ENCODE measurements around the gene TPSB2.
"Not testable (repeated sequence)": the region's sequence is repeated elsewhere in the genome, so short reads cannot be mapped to it uniquely, and the experiment has no call there.

TPSB2 gene

DNA sequence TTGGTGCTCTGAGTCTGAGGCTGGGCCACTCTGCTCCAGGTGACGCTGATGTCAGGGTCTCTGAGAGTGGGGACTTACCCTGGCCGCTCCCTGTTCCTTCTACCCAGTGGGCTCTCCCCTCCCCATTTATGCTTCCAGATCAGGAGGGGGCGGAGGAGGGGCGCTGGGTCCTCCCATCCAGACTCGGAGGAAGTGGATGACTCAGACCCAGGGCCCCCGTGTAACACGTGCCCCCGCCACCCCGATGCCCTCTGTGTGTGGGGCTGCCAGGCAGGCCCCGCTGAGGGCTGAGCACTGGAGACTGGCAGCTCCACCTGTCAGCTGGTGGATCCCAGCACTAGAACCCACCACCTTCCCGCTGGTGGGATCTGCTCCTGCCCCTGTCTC, at the start of gene TPSB2:
TSS of gene TPSB2 (minus strand) at position 101 of the 387 bp plus-strand sequence. CDS start 233 bp downstream, outside the sequence.
- H3K4me3 Mint-ChIP-seq, H3K27ac Mint-ChIP-seq, H3K9me3 Mint-ChIP-seq, H3K27me3 Mint-ChIP-seq, H3K4me1 Mint-ChIP-seq, CTCF ChIA-PET, H3K36me3 Mint-ChIP-seq, DNase-seq: not testable (repeated sequence)

DNA sequence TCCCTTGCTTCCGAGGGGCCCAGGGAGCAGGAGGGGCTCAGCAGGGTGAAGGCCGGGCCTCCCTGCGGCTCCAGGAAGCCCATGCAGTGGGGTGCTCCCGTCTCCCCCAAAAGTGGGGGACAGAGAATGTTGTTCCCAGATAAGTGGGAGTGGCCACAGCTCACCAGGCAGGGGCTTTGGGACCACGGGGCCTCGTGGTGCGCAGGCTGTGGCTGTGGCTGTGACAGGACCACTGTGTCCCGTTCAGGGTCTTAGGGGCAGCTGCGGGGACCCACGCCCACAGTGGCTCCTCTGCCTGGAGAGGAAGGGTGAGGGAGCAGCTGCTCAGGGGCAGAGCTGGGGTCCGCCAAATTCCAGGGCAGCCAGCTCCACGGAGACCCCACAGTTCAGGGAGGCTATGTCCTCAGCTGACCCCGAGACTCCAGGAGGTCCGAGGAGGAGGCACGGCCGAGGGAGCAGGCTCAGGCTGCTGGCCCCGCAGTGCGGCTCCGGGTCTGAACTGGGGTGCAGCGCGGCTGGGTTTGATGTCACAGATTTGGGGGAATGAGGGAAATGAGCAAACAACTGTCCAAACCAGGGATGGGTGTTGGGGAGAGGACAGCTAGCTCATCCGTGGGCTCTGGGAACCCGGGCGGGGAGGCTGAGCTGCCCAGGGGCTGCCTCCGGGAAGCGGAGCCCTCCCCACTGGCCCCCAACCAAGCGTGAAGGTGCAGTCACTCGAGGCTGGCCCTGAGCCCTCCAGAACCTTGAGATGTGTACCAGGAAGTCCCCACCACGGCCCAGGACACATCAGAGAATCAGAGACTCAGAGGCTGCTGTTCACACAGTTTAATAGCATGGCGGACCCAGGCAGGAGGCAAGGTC, 49.3 kb upstream of the TPSB2 start:
- H3K36me3 Mint-ChIP-seq, result no peaks in the 10 kb centered on the region
- no peak for DNase-seq
- H3K27me3 Mint-ChIP-seq, result peaks cover 43% of the 10 kb centered on the region
- CTCF ChIA-PET, result interaction anchor here (0.6 to 1.5 kb wide), 2 partner anchors 22 to 415 kb away, joined by 3 read pairs; no protein-coding TSS in a partner anchor
- no peaks in the 10 kb centered on the region for H3K9me3 Mint-ChIP-seq
- no peak overlapping the region for H3K4me3 Mint-ChIP-seq
- H3K4me1 Mint-ChIP-seq, result no peaks in the 10 kb centered on the region
- H3K27ac Mint-ChIP-seq, result no peak overlapping the region

DNA sequence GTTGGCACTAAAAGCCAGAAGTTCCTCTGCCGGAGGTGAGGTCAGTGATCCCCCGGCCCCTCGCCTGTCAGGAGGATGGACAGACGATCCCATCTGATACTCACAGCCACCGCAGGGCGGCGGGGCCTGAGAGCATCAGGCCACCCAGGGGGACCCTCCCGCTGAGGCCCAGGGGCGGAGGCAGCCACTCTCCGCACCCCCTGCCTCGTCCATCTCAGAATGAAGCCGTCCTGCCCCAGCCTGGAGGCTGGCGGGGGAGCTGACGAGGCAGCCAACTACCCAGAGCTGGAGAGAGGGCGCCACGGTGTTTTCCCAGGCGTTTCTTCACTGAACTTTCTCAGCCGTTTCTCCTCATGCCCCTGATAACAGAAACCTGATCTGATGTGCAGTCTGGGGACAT, 48.5 kb upstream of the TPSB2 start:
- H3K27me3 Mint-ChIP-seq, result peaks cover 34% of the 10 kb centered on the region
- no peak overlapping the region for H3K4me3 Mint-ChIP-seq
- H3K27ac Mint-ChIP-seq, result no peak overlapping the region
- no peaks in the 10 kb centered on the region for H3K9me3 Mint-ChIP-seq
- no peak for DNase-seq
- CTCF ChIA-PET, result interaction anchor here (0.6 to 1.5 kb wide), 2 partner anchors 23 to 414 kb away, joined by 3 read pairs; no protein-coding TSS in a partner anchor
- H3K36me3 Mint-ChIP-seq, result no peaks in the 10 kb centered on the region
- no peaks in the 10 kb centered on the region for H3K4me1 Mint-ChIP-seq

DNA sequence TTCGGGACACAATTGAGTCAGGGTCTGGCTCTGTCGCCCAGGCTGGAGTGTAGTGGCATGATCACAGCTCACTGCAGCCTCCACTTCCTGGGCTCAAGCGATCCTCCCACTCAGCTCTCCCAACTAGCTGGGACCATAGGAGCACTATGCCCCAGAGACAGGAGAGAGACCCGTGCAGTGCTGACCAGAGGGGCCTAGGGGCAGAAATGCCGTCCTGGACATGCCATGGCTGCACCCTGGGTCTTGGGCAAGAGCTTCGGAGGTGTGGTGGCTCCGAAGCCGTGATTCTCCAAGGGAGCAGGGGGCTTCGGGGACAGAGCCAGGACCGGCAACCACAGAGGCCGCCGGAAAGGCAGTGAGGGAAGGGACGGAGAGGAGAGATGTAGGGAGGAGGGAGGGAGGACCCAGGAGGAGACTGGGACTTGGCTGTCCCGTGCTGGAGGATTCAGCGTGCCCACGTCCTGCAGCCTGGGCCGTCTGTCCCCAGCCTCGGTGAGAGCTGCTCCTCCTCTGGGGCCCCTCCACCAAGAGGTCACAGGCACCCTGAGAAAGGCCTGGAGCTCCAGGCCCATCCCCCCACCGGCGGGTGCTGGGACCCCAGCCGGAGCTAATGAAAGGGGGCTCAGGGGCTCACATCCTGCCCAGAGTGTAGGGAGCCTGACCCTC, 47.8 kb upstream of the TPSB2 start:
- Mint-ChIP-seq H3K4me1 (no peaks in the 10 kb centered on the region), H3K9me3 (no peaks in the 10 kb centered on the region), H3K27ac (no peak overlapping the region), H3K36me3 (no peaks in the 10 kb centered on the region), H3K27me3 (peaks cover 31% of the 10 kb centered on the region), H3K4me3 (no peak overlapping the region)
- DNase-seq, result no peak
- CTCF ChIA-PET, result interaction anchor here (1.5 kb wide), 1 partner anchor 24 kb away, joined by 3 read pairs; no protein-coding TSS in a partner anchor

DNA sequence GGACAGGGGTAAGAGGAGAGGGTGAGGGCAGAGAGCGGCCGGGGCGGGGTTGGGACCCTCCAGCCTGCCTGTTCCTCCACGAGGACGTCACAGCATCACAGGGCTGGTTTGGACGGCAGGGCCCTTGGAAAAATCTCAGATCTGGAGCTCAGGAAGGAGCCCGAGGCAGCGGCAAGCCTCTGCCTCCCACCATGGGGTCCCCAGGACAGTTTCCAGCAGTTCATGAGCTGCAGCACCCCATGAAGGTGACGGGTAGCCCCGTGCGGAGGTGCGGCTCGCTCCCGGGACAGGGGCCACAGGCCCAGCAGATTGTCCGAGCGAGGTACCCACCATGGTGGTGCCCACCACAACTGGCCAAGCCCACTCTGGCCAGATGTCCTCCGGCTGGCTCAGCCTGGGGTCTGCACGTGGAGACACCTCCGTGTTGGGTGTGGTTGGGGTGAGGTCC, 47.2 kb upstream of the TPSB2 start:
- H3K36me3 Mint-ChIP-seq, result no peaks in the 10 kb centered on the region
- CTCF ChIA-PET, result no interaction called here
- H3K27me3 Mint-ChIP-seq, result peaks cover 25% of the 10 kb centered on the region
- no peaks in the 10 kb centered on the region for H3K9me3 Mint-ChIP-seq
- DNase-seq, result no peak
- H3K4me1 Mint-ChIP-seq, result no peaks in the 10 kb centered on the region
- H3K27ac Mint-ChIP-seq, result no peak overlapping the region
- no peak overlapping the region for H3K4me3 Mint-ChIP-seq

DNA sequence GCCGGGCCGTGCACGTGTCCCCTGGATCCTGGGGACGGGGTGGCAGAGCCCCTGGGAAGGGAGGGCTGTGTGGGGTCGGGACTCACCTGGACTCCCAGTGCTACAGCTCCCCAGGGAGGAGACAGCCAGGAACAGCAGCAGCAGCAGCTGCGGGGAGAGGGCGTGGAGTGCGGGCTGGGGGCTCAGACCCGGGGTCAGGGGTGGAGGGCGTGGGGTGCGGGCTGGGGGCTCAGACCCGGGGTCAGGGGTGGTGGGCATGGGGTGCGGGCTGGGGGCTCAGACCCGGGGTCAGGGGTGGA, 46.5 kb upstream of the TPSB2 start:
- no peaks in the 10 kb centered on the region for H3K9me3 Mint-ChIP-seq

DNA sequence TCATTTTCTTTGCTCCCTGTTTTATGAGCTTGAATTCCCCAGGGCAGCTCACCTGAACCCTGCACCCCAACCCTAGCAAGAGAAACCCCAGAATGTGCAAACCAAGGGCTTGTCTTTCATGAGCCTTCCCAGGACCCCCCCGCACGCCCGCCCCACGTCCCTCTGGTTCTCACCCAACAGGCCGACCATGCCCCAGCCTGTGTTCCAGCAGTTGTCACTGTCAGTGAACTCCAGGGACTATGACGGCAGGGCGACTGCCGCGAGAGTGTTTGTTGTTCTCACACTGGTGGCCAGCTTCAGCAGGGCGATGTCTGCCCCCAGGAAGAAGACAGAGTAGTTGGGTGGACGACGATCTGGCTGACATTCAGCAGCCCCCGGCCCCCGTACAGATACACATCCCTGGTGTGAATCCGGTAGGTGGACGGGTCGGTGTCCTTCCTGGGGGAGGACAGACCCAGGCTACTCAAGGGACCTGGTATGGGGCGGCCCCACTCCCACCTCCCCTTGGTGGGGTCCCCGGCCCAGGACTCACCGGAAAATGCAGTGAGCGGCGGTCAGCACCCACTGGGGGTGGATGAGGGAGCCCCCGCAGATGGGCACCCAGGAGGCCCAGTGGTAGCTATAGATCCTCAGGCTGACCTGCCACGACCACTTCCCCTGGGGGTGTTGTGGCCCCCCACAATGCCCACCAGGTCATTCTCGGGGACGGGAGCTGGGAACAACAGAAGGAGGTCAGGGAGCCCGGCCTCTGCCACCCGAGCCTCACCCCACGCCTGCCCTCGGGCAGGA, 46.0 kb upstream of the TPSB2 start:
- H3K36me3 Mint-ChIP-seq, result no peaks in the 10 kb centered on the region
- H3K27me3 Mint-ChIP-seq, result peaks cover 27% of the 10 kb centered on the region
- H3K9me3 Mint-ChIP-seq, result no peaks in the 10 kb centered on the region
- H3K27ac Mint-ChIP-seq, result no peak overlapping the region
- DNase-seq, result no peak
- H3K4me3 Mint-ChIP-seq, result no peak overlapping the region
- CTCF ChIA-PET, result no interaction called here
- no peaks in the 10 kb centered on the region for H3K4me1 Mint-ChIP-seq

More for the DNA sequence above, 46.5 kb upstream of the TPSB2 start:
- CTCF ChIA-PET, result no interaction called here
- H3K4me1 Mint-ChIP-seq, result no peaks in the 10 kb centered on the region
- H3K36me3 Mint-ChIP-seq, result no peaks in the 10 kb centered on the region
- no peak for DNase-seq
- no peak overlapping the region for H3K27ac Mint-ChIP-seq
- H3K27me3 Mint-ChIP-seq, result peaks cover 24% of the 10 kb centered on the region
- H3K4me3 Mint-ChIP-seq, result no peak overlapping the region

DNA sequence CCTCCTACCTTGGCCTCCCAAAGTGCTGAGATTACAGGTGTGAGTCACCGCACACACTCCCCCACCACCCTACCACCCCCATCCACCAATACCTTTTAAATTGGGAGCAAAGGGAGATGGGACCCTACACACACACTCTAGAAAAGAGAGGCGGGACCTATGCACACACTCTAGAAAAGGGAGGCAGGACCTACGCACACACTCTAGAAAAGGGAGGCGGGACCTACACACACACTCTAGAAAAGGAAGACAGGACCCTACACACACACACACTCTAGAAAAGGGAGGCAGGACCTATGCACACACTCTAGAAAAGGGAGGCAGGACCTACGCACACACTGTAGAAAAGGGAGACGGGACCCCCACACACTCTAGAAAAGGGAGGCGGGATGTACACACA, 44.8 kb upstream of the TPSB2 start:
- CTCF ChIA-PET, result no interaction called here
- no peak overlapping the region for H3K4me3 Mint-ChIP-seq
- no peak overlapping the region for H3K27ac Mint-ChIP-seq
- peaks cover 23% of the 10 kb centered on the region for H3K27me3 Mint-ChIP-seq
- DNase-seq, result no peak
- H3K36me3 Mint-ChIP-seq, result no peaks in the 10 kb centered on the region
- H3K4me1 Mint-ChIP-seq, result no peaks in the 10 kb centered on the region
- no peaks in the 10 kb centered on the region for H3K9me3 Mint-ChIP-seq

DNA sequence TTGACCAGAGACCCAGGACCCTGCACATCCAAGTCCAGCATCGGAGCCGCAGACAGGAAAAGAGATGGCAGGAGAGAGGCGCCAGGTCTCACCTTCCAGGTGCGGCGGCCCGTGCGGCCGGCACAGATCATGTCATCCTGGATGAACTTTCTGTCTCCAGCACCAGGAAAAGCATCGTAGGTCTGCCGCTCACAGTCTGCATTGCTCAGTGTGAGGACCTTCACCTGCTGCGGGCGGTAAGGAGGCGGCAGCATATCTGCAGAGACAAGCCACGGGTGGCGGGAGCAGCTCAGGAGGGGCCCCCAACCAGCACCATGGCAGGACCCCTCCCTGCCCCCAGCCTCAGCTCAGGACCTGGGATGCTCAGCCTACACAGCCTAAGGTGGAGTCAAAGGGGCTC, 43.8 kb upstream of the TPSB2 start:
- Mint-ChIP-seq H3K9me3 (no peaks in the 10 kb centered on the region), H3K36me3 (no peaks in the 10 kb centered on the region), H3K4me1 (no peaks in the 10 kb centered on the region), H3K4me3 (no peak overlapping the region), H3K27ac (no peak overlapping the region), H3K27me3 (peaks cover 27% of the 10 kb centered on the region)
- CTCF ChIA-PET, result no interaction called here
- no peak for DNase-seq

DNA sequence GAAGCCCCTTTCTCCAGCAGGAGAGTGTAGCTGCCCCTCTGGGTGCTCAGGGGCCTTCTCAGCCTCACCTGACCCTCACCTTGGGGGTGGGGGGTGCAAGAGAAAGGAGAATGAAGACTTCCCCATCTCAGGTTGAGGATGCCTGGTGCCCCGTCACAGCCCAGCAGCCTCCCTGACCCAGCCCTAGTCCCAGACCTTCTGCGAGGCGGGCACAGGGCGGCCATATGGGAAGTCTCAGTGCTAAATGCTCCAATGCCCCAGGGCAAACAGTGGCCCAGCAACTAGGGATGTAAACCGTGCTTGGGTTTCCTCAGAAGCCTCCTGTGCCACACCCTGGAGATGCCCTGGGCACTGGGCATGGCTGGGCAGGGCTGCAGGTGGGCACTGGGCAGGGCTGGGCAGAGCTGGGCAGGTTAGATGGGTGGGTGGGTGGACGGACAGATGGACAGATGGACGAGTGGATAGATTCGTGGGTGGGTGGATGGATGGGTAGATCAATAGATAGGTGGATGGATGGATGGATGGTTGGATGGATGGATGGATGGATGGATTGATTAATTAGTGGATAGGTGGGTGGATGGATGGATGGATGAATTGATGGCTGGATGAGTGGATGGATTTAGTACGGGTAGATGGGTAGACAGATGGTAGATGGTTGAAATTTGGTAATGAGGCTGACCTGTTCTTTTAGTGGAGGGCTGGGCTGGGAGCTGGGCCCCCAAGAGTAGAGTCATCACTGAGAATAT, 42.6 kb upstream of the TPSB2 start:
- peaks cover 19% of the 10 kb centered on the region for H3K27me3 Mint-ChIP-seq
- no peak for DNase-seq
- H3K4me3 Mint-ChIP-seq, result no peak overlapping the region
- H3K36me3 Mint-ChIP-seq, result no peaks in the 10 kb centered on the region
- H3K9me3 Mint-ChIP-seq, result no peaks in the 10 kb centered on the region
- no peaks in the 10 kb centered on the region for H3K4me1 Mint-ChIP-seq
- H3K27ac Mint-ChIP-seq, result no peak overlapping the region
- CTCF ChIA-PET, result no interaction called here

DNA sequence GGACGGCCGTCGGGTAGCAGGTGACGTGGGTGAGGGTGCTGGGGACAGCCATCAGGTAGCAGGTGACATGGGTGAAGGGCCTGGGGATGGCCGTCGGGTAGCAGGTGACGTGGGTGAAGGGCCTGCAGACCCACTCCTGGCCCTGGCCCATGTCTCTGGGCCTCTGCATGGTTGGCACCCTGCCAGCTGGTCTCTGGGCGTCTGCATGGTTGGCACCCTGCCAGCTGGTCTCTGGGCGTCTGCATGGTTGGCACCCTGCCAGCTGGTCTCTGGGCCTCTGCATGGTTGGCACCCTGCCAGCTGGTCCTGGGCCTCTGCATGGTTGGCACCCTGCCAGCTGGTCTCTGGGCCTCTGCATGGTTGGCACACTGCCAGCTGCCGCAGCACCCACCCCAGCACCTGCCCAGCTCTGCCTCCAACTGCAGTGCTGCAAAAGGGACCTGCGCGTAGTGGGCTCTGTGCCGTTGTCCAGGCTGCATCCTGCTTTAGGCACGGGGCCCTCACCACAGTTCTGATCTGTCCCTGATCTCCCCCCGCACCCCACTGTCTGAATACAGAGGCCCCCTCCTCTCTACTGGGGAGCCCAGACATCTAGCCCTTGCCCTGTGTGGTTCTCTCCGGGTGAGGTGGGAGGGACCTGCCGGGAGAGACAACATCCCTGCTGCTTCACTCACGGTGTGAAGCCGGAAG, 41.9 kb upstream of the TPSB2 start:
- H3K27me3 Mint-ChIP-seq, result peaks cover 13% of the 10 kb centered on the region
- H3K27ac Mint-ChIP-seq, H3K9me3 Mint-ChIP-seq, H3K36me3 Mint-ChIP-seq, H3K4me3 Mint-ChIP-seq, H3K4me1 Mint-ChIP-seq, CTCF ChIA-PET, DNase-seq: not testable (repeated sequence)

DNA sequence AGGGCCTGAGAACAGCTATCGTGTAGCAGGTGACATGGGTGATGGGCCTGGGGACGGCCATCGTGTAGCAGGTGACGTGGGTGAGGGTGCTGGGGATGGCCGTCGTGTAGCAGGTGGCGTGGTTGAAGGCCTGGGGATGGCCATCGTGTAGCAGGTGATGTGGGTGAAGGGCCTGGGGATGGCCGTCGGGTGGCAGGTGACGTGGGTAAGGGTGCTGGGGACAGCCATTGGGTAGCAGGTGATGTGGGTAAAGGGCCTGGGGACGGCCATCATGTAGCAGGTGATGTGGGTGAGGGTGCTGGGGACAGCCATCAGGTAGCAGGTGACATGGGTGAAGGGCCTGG, 41.4 kb upstream of the TPSB2 start:
- CTCF ChIA-PET, result no interaction called here
- no peak overlapping the region for H3K4me3 Mint-ChIP-seq
- peaks cover 15% of the 10 kb centered on the region for H3K27me3 Mint-ChIP-seq
- no peaks in the 10 kb centered on the region for H3K9me3 Mint-ChIP-seq
- H3K36me3 Mint-ChIP-seq, result no peaks in the 10 kb centered on the region
- no peaks in the 10 kb centered on the region for H3K4me1 Mint-ChIP-seq
- no peak for DNase-seq
- H3K27ac Mint-ChIP-seq, result no peak overlapping the region

DNA sequence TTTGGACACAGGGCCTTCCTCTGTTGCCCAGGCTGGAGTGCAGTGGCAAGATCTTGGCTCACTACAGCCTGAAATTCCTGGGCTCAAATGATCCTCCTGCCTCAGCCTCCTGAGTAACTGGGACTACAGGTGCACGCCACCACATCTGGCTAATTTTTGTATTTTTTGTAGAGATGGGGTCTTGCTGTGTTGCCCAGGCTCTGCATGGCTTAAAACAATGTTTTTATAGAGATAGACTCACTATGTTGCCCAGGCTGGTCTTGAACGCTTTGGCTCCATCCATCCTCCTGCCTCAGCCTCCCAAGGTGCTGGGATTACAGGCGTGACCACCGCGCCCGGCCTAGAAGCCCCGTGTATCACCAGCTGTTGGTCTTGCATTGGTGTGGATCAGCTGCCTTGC, 39.4 kb upstream of the TPSB2 start:
- DNase-seq, CTCF ChIA-PET, H3K4me3 Mint-ChIP-seq, H3K36me3 Mint-ChIP-seq, H3K27ac Mint-ChIP-seq, H3K4me1 Mint-ChIP-seq, H3K9me3 Mint-ChIP-seq: not testable (repeated sequence)
- peaks cover 11% of the 10 kb centered on the region for H3K27me3 Mint-ChIP-seq

DNA sequence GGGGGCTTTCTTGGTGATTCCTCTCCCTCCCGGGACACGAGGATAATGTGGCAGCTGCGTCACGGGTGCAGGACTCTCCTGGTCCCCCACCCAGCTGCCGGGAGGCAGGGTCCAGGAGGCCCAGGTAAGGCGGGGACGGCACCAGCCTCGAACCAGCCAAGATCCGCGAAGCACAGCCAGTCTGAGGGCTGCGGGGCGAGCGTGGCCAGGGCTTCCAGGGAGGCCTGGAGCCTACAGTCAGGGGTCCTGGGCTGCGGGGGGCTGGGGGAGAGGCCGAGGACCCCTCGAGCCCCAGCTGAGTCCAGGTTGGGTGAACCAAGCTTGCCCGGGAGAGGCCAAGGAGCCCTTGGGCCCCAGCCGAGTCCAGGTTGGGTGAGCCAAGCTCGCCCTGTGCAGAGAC, 35.8 kb upstream of the TPSB2 start:
- no peaks in the 10 kb centered on the region for H3K4me1 Mint-ChIP-seq
- H3K9me3 Mint-ChIP-seq, result peaks cover 11% of the 10 kb centered on the region
- no peak overlapping the region for H3K27ac Mint-ChIP-seq
- H3K27me3 Mint-ChIP-seq, result peaks cover 33% of the 10 kb centered on the region
- CTCF ChIA-PET, result no interaction called here
- no peak overlapping the region for H3K4me3 Mint-ChIP-seq
- no peak for DNase-seq
- H3K36me3 Mint-ChIP-seq, result no peaks in the 10 kb centered on the region

All from activated naive CD4-positive, alpha-beta T cell treated with anti-CD3 and anti-CD28 coated beads, Interleukin-2, amount 10 ng/mL, durations not matched to agents 7 days and 5 days (primary cell).